Measurements from ENCODE around the gene ZNF541. TPM values are rescaled to one million over a fixed set of nuclear protein-coding genes. Genes with fewer than 3 reads are reported as not detected.

The ZNF541 gene
- total and polyA plus RNA-seq, 12 donors = 0.18 to 14.5 (median 4.9) TPM

DNA sequence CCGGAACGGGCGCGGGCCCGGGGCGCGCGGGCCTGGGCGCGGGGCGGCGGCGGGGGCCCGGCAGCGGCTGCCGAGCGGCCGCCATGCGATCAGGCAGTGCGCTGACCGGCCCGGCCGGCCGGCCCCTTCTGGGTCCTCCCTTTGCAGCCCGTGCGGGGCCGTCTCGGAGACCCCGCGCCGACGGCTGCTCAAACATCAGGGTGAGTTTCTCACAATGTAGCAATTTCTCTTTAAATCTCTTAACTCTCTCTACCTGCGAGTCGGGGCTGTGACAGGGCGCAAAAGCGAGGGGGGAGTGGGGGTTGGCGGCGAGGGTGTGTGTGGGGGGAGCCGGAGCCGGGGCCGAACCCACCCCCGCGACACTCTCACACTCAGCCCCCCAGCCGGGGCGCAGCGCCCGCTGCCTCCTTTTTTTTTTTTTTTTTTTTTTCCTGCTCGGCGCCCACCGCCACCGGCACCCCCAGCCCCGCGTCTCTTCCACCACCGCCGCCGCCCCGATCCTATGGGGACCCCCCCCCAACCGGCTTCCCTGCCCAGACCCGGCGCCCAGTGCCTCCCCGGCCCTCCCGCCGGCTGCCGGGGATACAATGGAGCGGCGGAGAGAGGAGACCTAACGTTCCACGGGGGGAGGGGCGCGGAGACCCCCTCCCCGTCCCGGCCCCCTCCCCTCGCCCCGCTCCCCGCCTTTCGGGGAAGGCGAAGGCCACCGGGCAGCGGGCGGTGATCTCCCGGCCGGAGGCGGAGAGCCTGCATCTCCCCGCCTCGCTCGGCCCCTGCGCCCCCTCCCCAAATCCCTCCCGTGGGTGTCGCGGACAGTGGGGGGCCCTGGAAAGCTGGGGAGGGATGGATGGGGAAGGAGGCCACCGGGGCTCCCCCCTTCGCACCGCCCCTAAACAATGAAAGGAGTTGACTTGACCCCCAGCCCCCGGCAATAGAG lies 36.3 kb upstream of the ZNF541 start, which contains the start of gene BICRA:
TSS of gene BICRA (plus strand) at position 166 of the 937 bp plus-strand sequence. CDS start 64,441 bp downstream, outside the sequence.
- Histone ChIP-seq H3K9me3 (replicated peaks in 1 of 3) (no peaks in the 10 kb centered on the region), H3K4me1 (replicated peaks in 1 of 2) (peaks cover 18 to 34% of the 10 kb centered on the region in 2 donors), H3K27me3 (no peaks in the 10 kb centered on the region), H3K36me3 (replicated peaks in 1 of 2) (no peaks in the 10 kb centered on the region), H3K27ac (peak within 1 kb of the TSS; percentile 85 to 99 (median 91)), H3K4me3 (peak within 1 kb of the TSS; percentile 62 to 100 (median 84))
- DNase-seq = peak; percentile 75 to 90 (median 83)
- TF ChIP-seq POLR2A (IDR thresholded peaks at IDR 0.05) = no peak
- TF ChIP-seq, protein P1, sequence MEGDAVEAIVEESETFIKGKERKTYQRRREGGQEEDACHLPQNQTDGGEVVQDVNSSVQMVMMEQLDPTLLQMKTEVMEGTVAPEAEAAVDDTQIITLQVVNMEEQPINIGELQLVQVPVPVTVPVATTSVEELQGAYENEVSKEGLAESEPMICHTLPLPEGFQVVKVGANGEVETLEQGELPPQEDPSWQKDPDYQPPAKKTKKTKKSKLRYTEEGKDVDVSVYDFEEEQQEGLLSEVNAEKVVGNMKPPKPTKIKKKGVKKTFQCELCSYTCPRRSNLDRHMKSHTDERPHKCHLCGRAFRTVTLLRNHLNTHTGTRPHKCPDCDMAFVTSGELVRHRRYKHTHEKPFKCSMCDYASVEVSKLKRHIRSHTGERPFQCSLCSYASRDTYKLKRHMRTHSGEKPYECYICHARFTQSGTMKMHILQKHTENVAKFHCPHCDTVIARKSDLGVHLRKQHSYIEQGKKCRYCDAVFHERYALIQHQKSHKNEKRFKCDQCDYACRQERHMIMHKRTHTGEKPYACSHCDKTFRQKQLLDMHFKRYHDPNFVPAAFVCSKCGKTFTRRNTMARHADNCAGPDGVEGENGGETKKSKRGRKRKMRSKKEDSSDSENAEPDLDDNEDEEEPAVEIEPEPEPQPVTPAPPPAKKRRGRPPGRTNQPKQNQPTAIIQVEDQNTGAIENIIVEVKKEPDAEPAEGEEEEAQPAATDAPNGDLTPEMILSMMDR (IDR thresholded peaks at IDR 0.05) = no peak
- WGBS, 4 donors = 1 to 2% (median 1%) methylated on average over 25 to 87 of the region's 94 CpGs
- intact Hi-C loops (cut with DNase I) = loop anchor here in 1 of 2 donors (10.0 kb wide), 1 partner anchor 86 kb away; no protein-coding TSS in a partner anchor

DNA sequence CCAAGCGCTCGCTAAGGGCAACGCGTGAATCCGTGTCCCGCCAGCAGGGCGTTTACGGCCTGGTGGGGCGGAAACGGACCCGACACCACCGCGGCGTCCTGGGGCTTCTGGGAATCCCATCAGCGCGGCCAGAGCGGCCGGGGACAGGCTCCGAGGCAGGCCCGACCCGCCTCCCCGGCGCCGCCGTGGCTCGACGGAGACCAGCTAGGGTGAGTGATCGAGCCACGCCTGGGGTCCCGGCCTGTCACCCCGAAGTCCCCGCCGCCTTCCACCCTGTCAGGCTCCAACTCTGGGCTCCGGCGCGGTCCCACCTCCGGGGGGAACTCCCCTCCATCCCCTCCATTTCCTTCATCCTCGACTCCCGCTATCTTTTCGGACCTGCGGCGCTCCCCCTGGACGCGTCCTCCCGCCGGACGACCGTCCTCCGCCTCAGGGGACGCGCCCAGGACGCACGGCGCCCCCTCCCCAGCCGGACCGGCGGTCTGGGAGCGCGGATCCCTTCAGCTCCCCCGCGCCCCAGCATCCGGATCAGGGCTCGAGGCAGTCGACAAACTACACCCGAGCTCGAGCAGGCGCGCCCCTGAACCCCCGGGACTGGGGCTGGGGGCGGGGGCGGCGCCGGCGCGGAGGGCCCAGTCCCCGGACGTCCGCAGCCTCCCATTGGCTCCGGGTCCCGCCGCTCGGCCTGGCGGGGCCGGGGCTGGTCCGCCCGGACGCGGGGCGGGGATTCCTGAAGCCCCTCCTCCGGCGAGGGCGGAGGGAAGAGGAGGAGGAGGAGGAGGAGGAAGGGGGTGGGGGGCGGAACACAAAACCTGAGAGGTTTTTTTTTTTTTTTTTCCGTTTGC lies 35.3 kb upstream of the ZNF541 start:
- Histone ChIP-seq H3K9me3 (replicated peaks in 1 of 3) (no peaks in the 10 kb centered on the region), H3K27me3 (no peaks in the 10 kb centered on the region), H3K36me3 (replicated peaks in 1 of 2) (no peaks in the 10 kb centered on the region), H3K4me1 (replicated peaks in 1 of 2) (peaks cover 18 to 33% of the 10 kb centered on the region in 2 donors), H3K4me3 (peak overlapping the region; percentile 62 to 100 (median 83)), H3K27ac (peak overlapping the region; percentile 85 to 99 (median 91))
- peak; percentile 90 to 97 (median 95) for DNase-seq
- intact Hi-C loops (cut with DNase I) = loop anchor here in 1 of 2 donors (10.0 kb wide), 1 partner anchor 87 kb away; no protein-coding TSS in a partner anchor
- TF ChIP-seq, protein P1 (IDR thresholded peaks at IDR 0.05) = peak in 4 of 6 experiments; percentile 33 to 45 (median 40)
- TF ChIP-seq POLR2A (IDR thresholded peaks at IDR 0.05) = peak; percentile 54 to 57
- 1% methylated on average over 16 to 94 of the region's 94 CpGs; no CpG with 5 or more reads in 1 of the 4 donors for whole genome bisulfite sequencing, 4 donors

DNA sequence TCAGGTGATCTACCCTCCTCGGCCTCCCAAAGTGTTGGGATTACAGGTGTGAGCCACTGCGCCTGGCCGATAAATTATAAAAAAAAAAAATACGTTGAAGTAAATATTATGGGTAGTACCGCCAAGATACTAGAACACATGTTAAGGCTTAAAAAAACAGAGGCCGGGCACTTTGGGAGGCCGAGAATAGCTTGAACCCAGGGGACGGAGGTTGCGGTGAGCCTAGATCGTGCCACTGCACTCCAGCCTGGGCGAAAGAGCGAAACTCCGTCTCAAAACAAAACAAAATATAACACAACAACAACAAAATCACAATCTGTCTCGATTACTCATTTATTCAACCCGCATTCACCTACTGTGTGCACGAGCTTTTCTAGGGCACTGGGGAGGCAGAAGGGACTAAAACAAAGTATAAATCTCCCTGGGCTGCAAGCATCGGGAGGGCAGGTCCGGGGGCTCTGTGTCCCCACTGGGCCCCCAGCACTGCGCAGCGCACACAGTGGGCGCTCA lies 34.7 kb upstream of the ZNF541 start:
- H3K9me3 ChIP-seq (replicated peaks in 1 of 3) = no peaks in the 10 kb centered on the region
- TF ChIP-seq, protein P1 (IDR thresholded peaks at IDR 0.05) = no peak
- TF ChIP-seq POLR2A (IDR thresholded peaks at IDR 0.05) = no peak
- 40 to 52% (median 47%) methylated on average over 17 to 21 of the region's 21 CpGs for WGBS, 4 donors
- H3K27me3 ChIP-seq = no peaks in the 10 kb centered on the region
- peaks cover 13 to 27% of the 10 kb centered on the region in 2 donors for H3K4me1 ChIP-seq (replicated peaks in 1 of 2)
- H3K27ac ChIP-seq = peak overlapping the region; percentile 85 to 99 (median 91)
- intact Hi-C loops (cut with DNase I) = loop anchor here in 1 of 2 donors (10.0 kb wide), 1 partner anchor 87 kb away; no protein-coding TSS in a partner anchor
- H3K4me3 ChIP-seq = peak overlapping the region; percentile 62 to 100 (median 83)
- DNase-seq = no peak
- H3K36me3 ChIP-seq (replicated peaks in 1 of 2) = no peaks in the 10 kb centered on the region
